GM19025 (cell line): Measurements from ENCODE around the gene PCDH12.

Experiments used
- ATAC-seq: cut with Tn5 transposase; IDR thresholded peaks from one replicate; pipeline ENCODE4 v1.9.1; 2021; ENCODE audit warnings: mild to moderate bottlenecking, low read depth, moderate library complexity; ENCODE audit not compliant: unreplicated experiment

Gene PCDH12

GRCh38 chr5:141913560-141914198 is 44.3 kb downstream of the PCDH12 start:
- no peak for ATAC-seq

GRCh38 chr5:141910271-141910673 is 47.7 kb downstream of the PCDH12 start:
- ATAC-seq: no peak

GRCh38 chr5:141909212-141909611 is 48.8 kb downstream of the PCDH12 start:
- no peak for ATAC-seq

- ATAC-seq: no peak
Observed at GRCh38 chr5:141908796-141909195, 49.2 kb downstream of the PCDH12 start.

- ATAC-seq: no peak
Observed at GRCh38 chr5:141906972-141907371, 51.0 kb downstream of the PCDH12 start.

GRCh38 chr5:141906517-141906916 is 51.5 kb downstream of the PCDH12 start:
- ATAC-seq: no peak

GRCh38 chr5:141904551-141904950 is 53.5 kb downstream of the PCDH12 start:
- no peak for ATAC-seq

GRCh38 chr5:141903261-141903660 is 54.7 kb downstream of the PCDH12 start:
- ATAC-seq: no peak

- no peak for ATAC-seq
Observed at GRCh38 chr5:141902015-141902814, 55.8 kb downstream of the PCDH12 start.

GRCh38 chr5:141898448-141899049 is 59.5 kb downstream of the PCDH12 start:
- no peak for ATAC-seq

GRCh38 chr5:141897425-141897824 is 60.6 kb downstream of the PCDH12 start:
- ATAC-seq: no peak
